NCI-H2227 (cell line): ENCODE data around the gene OR2H2.
A peak's percentile ranks its signal among the peaks of the same experiment; 100 is the strongest.

Source experiments
- DNase-seq: peaks from one replicate; lab custom pipeline; 2025; ENCODE audit not compliant: unreplicated experiment; lab: John Stamatoyannopoulos, UW

OR2H2 gene

DNA sequence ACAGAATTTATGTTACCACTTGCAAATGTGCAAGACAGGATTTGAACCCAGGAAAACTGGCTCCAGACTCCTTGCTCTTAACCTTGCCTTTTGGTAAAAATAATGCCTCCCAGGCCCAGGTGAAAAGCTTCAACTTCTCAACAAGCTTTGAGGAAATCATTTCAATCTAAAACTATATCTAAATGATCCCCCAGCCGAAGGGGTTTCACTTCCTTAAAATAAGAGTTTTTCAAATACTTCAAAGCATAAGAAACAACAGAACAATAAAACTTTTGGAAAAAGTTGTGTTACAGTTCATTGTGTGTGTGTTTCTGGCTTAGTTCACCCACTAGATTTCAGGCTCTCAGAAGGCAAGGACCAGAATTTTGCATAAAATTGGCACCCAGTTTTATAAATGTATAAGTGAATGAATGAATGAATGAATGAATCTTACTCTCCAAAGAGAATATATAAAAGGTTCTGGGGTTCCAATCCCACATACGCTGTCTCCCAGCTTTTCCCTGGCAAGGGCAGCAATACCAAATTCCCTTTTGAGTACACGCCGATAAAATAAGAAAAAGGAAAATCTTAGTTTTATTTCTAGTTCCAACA is 5.4 kb downstream of the OR2H2 start:
- DNase-seq, result no peak

DNA sequence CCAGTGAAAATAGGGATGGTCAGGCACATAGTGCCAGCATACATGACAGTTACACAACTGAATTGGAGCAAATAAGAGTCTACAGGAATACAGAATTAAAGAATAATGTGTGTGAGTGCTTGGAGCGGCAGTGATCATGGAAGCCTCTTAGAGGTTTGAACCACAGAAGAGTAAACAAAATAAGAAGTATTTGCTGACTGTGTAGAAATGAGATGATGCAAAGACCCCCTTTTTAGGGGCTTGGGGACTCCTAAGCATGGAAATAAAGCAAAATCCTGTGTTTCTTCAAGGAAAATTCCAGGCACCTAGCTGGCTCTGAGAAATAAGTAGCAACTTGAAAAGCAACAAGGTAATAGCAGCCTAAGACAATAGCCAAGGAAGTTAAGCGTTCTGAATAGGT is 6.8 kb downstream of the OR2H2 start:
- DNase-seq, result no peak

DNA sequence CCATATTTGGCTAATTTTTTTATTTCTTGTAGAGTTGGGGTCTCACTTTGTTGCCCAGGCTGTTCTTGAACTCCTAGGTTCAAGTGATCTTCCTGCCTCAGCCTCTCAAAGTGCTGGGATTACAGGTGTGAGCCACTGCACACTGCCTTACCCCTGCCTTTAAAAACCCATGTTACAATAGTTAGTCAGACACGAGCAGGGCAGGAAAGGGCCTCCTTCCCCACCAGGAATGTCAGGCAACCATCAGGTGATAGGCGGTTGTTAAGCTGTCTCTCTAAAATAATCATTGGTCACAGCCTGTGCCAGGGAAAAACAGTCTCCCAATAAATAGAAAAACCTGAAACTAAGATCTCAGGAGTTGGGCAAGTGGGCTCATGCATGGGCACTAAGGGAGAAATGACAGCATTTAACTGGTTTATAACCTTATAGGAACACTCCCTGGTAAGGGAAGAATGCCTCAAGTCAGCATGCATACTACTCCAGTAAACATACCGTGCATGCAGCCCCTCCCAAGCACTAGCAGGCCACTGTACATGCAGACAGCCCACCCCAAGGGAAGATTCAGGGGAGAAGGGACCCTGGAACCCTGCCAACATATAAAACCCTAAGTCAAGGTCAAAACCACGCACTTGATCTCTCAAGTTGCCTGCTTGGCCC is 8.4 kb downstream of the OR2H2 start:
- no peak for DNase-seq

DNA sequence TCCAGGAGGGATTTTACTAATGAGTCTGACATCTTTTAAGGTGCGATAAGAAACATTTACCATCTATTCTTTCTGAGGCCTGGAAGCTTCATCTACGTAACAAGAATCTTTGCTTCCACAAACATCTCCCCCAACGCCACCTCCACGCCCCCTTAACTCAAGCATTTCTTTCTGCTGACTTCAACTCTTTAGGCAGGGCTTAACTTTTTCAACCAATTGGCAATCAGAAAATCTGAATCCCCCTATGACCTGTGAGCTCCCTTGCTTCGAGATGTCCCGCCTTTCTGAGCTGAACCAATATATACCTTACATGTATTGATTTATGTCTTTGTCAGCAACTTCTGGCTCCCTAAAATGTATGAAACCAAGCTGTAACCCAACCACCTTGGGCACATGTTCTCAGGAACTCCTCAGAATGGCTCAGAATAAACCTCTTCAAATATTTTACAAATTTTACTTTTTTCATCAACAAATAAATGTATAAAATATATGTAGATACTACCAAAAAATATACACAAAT is 11.5 kb downstream of the OR2H2 start:
- DNase-seq, result no peak

DNA sequence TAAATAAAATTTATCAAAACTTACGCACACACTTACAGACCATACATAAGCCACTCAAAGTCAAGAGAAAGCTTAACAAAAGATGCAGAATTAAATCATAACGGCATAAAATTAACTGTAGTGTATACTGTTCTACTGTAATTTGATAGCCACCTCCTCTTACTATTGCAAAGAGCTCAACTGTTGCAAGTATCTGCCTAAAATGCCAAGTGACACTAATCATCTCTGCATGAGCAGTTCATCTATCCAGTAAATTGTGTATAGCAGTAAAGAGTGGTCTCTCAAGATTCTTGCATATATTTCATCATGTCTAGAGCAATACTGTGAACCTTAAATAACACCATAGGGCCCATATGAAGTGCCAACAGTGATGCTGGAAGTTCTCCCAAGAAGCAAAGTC is 12.3 kb downstream of the OR2H2 start:
- DNase-seq, result no peak

DNA sequence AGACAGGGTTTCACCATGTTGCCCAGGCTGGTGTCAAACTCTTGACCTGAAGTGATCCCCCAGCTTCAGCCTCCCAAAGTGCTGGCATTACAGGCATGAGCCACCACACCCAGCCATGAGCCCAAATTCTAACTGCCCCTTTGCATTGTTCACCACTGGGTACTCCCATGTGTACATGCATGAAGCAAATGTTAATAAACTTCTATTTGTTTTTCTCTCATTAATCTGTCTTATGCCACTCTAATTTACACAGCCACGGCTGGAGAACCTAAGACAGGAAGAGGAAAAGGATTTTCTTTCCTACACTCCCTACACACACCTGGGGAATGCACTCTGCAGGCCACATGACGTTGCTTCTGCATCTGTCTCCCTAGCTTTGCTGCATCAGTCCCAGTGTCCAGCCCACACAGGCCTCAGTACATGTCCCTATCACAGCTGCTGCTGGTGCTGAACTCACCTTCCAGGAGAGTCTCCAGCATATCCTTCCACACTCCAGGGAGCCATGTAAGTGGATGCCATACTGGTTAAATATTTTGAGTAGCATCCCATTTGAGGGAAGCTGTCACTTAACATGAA is 13.3 kb downstream of the OR2H2 start:
- DNase-seq, result no peak

DNA sequence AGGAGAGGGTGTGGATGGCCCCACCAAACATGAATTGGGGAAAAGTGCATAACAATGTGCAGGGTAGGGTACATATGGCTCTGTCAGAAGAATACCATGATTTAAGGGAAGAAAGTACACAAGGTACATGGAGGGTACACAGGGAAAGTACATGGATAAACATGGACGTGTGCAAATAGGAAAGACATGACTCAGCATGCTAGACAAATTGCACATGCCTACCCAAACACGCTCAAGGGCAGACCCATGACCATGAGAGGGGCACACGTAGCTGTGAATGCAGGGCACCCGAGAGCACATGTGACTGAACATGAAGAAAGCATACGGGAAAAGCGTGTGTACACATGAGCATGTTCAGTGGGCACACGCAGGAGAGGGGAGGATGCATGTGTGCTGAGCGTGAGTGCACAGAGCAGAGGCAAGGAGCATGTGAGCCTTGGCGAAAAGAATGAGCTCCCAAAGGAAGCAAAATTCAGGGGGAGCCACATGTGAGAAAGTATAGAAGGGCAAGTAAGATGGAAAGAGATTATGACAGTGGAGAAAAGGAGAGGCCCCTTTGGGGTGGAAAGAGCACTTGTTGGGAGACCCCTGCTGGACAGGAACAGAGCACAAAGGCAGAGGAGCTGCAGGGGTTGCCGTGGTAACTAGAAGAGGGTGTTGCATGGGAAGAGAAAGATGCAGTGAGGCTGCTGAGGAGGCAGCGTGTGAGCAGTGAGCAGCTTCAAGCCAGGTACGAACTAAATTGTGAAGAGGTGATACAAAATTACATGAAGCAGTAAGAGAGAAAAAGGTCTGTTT is 17.8 kb downstream of the OR2H2 start:
- DNase-seq, result peak; percentile 78

DNA sequence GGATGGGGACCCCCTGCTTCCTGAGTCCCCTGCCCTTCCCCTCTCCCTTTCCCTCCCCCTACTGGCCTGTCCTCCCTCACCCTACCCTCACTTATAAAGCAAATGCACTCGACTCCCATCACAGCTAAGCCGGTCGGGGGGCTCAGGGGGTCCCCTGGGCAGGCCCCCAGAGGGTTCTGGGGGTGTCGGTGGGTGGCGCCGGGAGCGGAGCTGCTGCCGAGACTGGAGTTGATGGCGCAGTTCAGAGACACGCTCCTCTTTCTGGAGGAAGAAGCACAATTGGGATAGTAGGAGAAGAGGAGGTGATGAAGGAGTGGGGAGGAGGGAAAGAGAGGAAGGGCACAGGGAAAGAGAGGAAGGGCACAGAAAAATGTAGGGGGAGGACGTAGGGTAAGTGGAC is 18.5 kb downstream of the OR2H2 start:
- no peak for DNase-seq

DNA sequence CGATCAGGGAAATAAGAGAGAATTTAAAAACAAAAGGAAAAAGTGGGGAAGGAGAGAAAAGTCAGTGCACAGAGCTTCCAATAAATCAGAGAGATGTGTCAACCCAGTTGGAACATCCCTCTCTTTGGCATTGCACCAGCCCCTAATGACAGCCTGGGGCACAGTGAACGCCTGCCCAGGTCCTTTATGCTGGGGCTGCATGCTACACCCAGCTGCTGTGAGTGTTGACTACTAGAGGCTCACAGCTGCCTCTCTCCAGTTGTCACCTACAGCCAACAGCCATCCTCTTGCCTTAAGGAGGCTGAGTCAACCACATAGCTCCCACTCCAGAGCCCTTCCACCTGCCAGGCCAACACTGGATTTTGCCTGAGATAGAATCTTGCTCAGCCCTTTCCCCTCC is 19.0 kb downstream of the OR2H2 start:
- peak; percentile 35 for DNase-seq

DNA sequence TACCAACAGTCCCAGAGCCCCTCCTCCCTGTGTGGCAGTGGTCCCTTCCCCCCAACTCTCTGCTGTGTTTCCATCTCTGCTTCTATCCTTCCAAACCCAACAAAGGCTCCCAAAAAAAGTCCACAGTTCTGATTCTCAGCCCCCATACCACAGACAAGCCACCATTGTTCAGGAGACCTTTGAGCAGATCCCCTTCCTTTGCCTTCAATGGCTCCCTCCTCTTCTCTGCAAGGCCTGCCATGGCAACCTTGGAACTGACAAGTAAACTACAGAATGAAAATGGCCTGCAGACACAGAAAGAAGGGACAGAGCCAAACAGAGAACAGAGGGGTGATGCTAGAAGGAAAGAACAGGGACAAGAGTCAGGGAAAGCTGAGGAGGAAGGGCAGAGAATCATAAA is 23.2 kb downstream of the OR2H2 start:
- DNase-seq, result no peak

DNA sequence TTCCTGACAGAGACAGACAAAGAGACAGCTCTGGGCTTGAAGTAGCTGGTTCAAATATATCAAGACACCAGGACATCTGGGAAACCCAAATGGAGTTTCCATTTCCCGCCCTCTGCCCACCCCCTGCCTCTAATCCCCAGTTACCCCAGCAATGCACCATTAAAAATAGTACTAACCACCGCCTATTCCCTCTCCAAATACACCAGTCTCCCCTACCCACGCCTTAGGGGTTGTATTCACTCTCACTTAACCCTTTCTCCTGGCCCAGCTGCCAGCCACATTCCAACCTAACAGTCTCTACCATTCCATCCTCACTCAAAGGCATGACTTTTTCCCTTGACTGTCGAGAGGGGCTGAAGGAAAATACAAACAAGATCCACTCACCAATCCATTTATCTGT is 25.6 kb downstream of the OR2H2 start:
- DNase-seq, result no peak

DNA sequence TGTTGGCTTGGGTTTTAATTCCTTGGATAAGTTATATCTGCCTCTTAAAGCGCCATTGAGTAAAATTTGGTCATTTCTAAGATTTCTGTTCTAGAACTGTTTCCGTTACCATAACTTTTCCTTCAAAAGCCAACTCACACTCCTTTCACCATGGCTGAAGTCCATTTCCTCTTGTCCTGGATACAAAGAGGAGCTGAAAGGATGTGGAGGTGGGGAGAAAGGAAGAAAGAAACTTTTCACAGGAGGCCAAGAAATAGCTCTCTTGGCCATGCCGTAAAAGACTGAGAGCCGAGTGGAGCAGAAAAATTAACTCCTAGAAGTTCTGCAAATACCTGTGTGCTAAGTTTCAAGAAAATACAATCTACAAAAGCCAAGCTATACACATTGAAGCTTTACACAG is 26.5 kb downstream of the OR2H2 start:
- no peak for DNase-seq

DNA sequence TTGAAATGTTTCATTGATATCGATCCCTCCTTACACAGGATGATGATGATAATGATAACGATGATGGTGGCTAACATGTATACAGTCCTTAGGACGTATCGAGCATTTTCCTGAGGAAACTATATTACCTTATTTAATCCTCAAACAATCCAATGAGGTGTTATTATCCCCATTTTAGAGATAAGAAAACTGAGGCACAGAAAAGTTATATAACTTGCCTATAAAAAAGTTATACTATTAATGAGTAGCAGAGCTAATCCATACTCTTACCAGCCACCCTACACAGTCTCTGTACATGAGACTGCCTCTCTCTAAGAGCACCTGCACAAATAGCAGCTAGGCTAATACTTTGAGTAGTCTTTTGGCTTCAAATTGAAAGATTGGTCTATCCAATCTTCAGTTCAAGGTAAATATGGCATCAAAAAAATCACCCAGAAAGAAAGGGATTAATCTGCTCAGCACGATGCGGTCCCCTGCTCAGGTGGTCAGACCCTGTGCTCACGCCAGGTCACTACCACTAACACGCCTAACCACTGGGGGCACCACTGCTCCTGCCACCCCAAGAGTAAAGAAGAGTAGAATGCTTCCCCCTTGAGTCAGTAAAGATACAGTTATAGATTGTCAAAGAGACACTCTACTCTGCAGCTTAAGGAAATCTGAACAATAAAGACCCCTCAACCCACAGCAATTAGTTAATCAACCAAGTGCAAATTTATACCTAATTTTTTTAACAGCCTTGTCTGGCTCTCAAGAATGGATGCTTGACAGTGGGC is 33.0 kb downstream of the OR2H2 start:
- no peak for DNase-seq

DNA sequence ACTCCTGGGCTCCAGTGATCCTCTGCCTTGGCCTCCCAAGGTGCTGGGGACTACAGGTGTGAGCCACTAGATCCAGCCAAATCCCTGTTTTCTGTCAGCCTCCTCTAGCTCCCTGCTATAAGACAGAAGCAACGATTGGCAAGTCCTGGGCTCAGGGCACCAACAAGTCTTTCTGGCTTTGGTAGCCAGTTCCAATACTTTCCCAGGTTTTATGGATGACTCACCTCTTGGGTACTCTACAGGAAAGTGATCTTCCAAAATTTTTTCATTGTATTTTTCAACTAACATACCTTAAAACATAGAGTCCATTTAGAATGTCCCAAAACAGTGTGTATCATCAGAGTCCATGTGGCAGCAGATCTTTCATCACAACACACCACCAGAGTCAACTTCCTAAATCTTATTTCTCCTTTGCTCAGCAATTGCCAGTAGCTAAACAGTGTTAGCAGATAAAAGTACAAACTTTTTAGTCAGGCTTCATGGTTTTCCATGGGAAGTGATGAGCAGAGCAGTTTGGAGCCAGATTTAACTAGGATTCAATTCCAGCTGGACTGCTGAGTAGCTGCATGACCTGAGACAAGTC is 34.7 kb downstream of the OR2H2 start:
- DNase-seq, result no peak

DNA sequence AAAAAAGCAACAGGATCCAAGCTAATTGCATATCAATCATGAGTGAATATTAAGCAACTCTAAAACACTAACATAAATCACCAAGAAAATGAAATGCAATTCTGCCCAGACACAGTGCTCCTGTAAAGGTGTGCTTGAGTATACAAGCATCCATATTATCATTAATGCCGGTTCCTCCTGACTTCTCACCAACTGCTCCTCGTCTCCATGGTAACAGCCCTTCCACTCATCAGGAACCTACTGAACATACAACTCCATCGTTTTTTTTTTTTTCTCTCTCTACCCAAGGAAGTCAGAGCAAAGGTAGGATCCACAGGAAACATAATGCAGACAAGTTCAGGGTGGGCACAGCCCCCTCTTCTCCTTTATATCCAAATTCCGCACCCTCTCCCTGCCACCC is 35.7 kb downstream of the OR2H2 start:
- peak; percentile 28 for DNase-seq

DNA sequence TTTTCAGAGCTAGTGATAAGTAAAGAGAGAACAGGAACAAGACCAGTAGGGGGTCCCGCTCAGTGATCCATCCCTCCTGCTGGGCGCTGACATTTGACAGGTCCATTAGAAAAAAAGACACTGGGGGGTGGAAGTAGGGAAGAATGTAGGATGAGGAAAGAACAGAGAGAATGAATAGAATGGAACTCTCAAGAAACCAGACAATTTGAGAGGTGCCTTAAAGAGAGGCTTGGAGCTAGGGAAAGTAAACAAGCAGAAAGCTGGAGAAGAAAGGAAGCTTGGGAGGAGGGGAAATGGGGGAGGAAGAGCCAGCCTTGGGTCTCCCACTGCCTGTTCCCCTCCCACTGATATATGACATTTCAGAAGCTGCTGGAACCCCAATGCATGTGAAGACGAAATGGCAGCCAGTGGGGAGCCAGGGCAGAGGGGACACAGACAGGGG is 39.6 kb downstream of the OR2H2 start:
- no peak for DNase-seq

DNA sequence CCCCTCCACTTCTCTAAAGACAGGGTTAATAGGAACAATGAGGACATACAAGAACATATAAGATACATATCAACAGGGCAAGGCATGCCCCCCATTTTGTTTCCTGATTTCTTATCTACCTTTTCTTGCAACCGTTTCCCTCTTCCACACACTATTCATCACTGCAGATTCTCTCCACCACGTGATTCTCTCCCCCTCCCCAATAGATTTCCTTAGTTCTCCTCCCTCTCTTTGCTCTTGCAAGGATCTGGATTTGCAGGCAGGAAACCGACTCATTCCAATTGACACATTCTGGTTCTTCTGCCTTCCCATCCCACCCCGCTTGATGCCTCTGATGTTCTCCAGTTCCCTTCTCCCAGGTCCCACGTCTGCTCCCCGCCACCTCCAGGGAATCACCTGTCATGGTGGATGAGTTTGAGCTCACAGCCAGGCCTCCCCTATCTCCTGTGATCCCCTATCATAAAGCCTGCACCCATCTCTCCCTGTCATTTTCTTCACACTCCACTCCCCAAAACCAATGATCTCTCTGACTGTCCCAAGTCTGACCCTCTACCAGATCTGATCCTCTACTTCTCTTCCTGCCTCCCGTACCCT is 40.5 kb downstream of the OR2H2 start:
- DNase-seq, result no peak

DNA sequence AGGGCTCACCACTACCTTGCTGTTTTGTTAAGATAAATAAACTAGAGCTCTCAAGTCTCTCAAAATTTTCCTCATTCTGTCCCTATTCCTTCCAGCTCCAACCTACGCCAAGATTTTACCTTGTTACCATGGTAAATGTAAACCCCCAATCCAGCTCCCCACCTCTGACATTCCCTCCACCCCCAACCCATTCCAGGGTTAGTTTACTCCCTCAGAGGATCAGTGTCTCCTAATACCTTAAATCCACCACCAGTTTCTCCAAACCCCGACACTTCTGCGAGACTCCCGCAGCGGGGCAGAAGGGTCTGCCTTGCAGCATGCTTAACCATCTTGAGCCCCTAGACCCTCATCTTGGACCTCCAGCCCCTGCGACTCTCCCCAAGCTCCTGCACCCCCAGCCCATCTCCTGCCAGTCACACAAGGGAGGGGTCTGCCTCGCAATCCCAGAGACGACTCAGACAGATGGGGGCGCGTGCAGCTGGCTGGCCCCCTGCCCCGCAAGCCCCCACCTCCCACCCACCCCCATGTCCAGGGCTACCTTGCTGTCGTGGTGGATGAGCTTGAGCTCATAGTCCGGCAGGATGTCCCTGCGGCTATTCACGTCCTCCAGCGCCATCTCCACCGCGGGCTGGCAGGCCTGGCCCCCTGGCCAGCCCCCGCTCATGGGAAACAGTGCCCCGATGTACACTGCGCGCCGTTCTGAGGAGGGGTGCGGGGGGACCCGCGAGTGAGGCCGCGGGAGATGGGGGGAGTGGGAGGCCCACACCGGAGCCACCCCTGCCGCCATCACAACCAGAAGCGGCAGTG is 42.2 kb downstream of the OR2H2 start:
- peak; percentile 42 for DNase-seq

DNA sequence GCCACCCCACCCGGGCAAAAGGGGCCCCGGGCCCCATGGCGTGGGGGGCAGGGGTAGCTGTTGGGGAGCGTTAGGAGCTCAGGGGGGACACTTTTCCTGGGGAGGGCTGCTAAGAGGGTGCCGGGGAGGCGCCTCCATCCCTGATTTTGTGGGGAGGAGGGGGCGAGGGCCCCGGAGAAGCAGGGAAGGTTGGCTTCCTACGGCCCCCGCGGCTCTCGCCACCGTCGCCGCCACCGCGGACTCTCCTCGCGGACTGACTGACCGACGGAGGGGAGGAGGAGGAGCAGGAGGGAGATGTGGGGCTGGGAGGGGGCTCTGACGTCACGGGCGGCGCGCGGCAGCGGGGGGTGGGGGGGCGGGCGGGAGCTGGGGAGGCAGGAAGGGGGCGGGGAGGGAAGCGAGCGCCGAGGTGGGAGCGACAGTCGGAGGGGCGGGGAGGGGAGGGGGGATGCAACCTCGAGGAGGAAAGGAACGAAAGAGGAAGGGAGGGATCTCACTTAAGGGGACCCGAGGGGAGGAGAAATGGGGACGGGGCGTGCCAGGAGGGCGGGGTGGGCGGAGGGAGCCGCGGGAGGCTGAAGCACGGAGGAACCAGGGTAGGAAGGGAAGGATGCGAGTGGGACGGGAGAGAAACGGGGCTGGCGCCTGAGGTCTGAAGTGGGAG is 43.0 kb downstream of the OR2H2 start:
- peak; percentile 89 for DNase-seq
